Germinal center (tissue), 1 donor: ENCODE data around the gene CCDC54.

ENCODE experiments used
- DNase-seq: peaks from one replicate; pipeline ENCODE4 v3.0.0; 2012; ENCODE audit warnings: mixed read lengths, low spot score

CCDC54 gene

GRCh38 chr3:107392549-107393165 is 15.4 kb downstream of the CCDC54 start:
- DNase-seq, result no peak

GRCh38 chr3:107394502-107394901 is 17.3 kb downstream of the CCDC54 start:
- DNase-seq, result no peak

GRCh38 chr3:107395066-107395465 is 17.8 kb downstream of the CCDC54 start:
- no peak for DNase-seq

- DNase-seq, result no peak
These were observed 24.1 kb downstream of the CCDC54 start for GRCh38 chr3:107401301-107401700.

- no peak for DNase-seq
These were observed 25.0 kb downstream of the CCDC54 start for GRCh38 chr3:107402214-107402613.

- DNase-seq, result no peak
These were observed 27.7 kb downstream of the CCDC54 start for GRCh38 chr3:107404727-107405469.

GRCh38 chr3:107407355-107407754 is 30.1 kb downstream of the CCDC54 start:
- no peak for DNase-seq

GRCh38 chr3:107408513-107408912 is 31.3 kb downstream of the CCDC54 start:
- DNase-seq, result no peak

- no peak for DNase-seq
These were observed 32.1 kb downstream of the CCDC54 start for GRCh38 chr3:107409365-107409764.

- no peak for DNase-seq
These were observed 33.4 kb downstream of the CCDC54 start for GRCh38 chr3:107410606-107411005.

- no peak for DNase-seq
These were observed 33.8 kb downstream of the CCDC54 start for GRCh38 chr3:107411056-107411455.

- no peak for DNase-seq
These were observed 34.5 kb downstream of the CCDC54 start for GRCh38 chr3:107411779-107412178.

- no peak for DNase-seq
These were observed 35.1 kb downstream of the CCDC54 start for GRCh38 chr3:107412376-107412775.

GRCh38 chr3:107413264-107413663 is 36.0 kb downstream of the CCDC54 start:
- no peak for DNase-seq

- DNase-seq, result no peak
These were observed 37.2 kb downstream of the CCDC54 start for GRCh38 chr3:107414325-107414964.

GRCh38 chr3:107416138-107416537 is 38.9 kb downstream of the CCDC54 start:
- DNase-seq, result no peak

GRCh38 chr3:107416886-107417285 is 39.6 kb downstream of the CCDC54 start:
- DNase-seq, result no peak

GRCh38 chr3:107421170-107421792 is 44.0 kb downstream of the CCDC54 start:
- peak; percentile 36 for DNase-seq

GRCh38 chr3:107421881-107422280 is 44.6 kb downstream of the CCDC54 start:
- no peak for DNase-seq

- DNase-seq, result no peak
These were observed 47.8 kb downstream of the CCDC54 start for GRCh38 chr3:107425033-107425432.

- no peak for DNase-seq
These were observed 49.0 kb downstream of the CCDC54 start for GRCh38 chr3:107426223-107426622.
